HG03565 (cell line): ENCODE measurements around the gene SPA17.

Experiments
- ATAC-seq: cut with Tn5 transposase; IDR thresholded peaks from one replicate; pipeline ENCODE4 v1.9.1; 2021; ENCODE audit warnings: mild to moderate bottlenecking, moderate library complexity; ENCODE audit not compliant: unreplicated experiment

SPA17 gene

GRCh38 chr11:124661553-124661952, 12.2 kb upstream of the SPA17 start:
- ATAC-seq, result no peak

DNA sequence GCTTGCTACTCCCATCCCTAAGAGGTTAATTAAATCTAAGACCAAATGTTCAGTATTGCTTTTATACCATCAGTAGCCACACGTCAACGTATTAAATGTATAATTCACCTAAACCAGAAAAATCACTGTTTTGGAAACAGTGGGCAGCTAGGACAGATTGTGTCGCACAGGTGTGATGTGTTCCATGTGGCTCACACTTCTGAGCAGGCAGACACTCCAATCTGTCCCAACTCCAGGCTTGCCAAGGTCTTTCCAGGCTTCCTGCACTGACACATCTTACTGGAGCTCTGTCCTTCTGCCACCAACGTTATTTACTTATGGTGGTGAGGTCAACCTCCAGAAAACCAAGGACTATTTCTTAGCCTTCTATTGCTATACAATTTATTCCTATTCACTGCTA, 11.6 kb upstream of the SPA17 start:
- ATAC-seq, result no peak

GRCh38 chr11:124663861-124664260, 9.8 kb upstream of the SPA17 start:
- no peak for ATAC-seq

- no peak for ATAC-seq
Observed at GRCh38 chr11:124667601-124668000, 6.1 kb upstream of the SPA17 start.

GRCh38 chr11:124669193-124669592, 4.5 kb upstream of the SPA17 start:
- ATAC-seq, result peak; percentile 31

- no peak for ATAC-seq
Observed at GRCh38 chr11:124670732-124671131, 3.0 kb upstream of the SPA17 start.

GRCh38 chr11:124672536-124673215, 1.0 kb upstream of the SPA17 start:
- no peak for ATAC-seq

DNA sequence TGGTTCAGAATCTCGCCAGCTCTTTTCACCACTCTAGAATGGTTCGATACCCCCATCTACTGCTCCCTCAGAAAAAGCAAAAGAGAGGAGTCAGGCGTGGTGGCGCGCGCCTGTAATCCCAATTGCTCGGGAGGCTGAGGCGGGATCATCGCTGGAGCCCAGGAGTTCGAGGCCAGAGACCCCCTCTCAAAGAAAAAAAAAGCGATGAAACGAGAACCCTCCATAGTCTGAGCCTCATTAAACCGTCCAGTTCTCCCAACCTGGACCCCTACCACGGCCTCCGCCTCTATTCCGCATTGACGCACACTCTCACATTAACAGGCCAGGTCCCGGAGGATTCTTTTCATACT, 439 bp downstream of the SPA17 start:
- ATAC-seq, result no peak

- no peak for ATAC-seq
Observed at GRCh38 chr11:124674571-124674970, 867 bp downstream of the SPA17 start.

GRCh38 chr11:124676386-124676785, 2.7 kb downstream of the SPA17 start:
- no peak for ATAC-seq

DNA sequence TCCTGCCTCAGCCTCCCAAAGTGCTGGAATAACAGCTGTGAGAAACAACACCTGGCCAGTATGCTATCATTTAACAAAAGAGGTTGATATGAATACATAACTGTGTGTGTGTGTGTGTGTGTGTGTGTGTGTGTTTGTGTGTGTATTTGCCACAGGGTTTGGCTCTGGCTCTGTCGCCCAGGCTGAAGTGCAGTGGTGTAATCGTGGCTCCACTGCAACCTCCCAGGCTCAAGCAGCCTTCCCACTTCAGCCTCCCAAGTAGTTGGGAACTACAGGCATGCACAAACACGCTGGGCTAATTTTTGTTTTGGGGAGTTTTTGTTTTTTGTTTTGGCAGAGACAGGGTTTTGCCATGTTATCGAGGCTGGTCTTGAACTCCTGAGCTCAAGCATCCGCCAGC, 4.7 kb downstream of the SPA17 start:
- no peak for ATAC-seq

DNA sequence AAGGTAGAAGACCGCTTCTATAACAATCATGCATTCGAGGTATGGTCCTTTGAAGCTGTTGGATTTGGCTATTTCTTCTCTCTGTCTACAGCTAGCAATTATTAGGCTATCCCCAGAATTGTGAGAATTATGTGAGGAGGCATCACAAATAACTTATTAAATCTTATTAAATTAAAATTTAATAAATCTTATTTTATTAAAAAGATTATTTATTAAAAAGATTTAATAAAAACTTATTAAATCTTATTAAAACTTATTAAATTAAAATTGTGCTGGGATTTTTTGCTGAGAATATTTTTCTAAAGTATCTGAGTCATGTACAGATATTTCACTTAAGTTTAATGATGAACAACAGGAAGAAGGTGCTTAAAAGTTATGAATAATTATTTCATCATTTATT, 7.7 kb downstream of the SPA17 start:
- no peak for ATAC-seq

DNA sequence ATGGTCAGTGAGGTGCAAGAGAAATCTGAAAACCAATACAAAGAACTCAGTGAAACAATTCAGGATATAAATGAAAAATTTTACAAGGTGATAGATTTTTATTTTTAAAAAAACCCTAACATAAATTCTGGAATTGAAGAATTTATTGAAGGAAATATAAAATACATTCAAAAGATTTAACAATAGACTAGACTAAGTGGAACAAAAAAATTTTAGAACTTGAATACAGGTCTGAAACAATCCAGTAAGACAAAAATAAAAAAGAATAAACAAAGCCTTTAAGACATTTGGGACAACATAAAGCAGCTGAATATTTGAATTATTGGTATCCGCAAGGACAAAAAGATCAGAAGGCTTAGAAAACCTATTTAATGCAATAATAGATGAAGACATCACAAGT, 8.7 kb downstream of the SPA17 start:
- ATAC-seq, result no peak

DNA sequence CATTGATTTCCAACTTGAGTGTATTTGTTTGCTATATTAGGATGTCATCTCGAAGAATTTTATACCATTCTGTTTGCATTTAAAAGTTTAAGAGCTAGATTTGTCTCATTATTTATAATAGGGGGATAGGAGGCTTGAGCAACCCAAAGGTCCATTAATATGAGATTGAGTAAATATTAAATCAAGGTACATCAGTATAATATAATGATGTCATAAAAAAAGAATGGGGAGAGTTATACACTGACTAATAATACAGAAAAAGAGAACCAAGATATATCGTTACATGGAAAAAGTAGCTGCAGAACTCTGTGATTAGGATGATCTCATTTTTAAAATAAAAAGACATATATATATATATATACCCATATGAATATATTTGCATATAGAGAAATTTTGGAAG, 19.4 kb downstream of the SPA17 start:
- no peak for ATAC-seq

DNA sequence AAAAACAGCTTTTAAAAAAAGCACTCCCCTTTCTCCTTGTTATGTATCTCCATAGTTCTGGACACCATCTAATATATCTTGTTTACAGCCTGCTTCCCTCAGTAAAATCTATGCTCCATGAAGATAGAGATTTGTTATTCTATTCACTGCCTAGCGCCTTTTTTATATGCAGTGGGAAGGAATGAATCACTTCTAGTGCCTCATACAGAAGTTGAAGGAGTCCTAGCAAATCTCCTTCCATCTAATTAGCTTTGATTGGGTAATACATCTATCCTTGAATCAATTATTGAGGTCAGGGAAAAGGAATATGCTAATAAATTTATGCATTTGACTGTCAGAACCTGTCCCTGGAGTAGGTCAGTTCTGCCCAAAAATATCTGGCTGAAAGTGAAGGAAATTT, 25.8 kb downstream of the SPA17 start:
- ATAC-seq, result no peak

DNA sequence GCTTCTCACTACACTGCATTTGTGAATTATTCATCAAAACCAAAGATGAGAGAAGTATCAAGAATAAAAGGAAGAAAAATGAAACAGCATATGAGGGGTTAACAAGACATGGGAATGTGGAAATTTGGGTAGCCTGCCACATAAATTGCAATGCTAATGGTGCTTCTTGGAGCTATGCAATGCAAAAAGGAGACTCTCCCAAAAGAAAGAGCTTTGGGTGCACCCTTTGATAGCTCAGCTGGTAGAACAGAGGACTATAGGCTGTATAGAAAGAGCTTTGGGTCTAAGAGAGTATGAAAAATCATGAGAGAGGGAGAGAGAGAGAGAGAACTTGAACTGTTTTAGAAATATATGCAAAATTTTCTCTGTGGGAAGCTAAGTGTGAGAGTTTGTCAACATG, 26.3 kb downstream of the SPA17 start:
- no peak for ATAC-seq

DNA sequence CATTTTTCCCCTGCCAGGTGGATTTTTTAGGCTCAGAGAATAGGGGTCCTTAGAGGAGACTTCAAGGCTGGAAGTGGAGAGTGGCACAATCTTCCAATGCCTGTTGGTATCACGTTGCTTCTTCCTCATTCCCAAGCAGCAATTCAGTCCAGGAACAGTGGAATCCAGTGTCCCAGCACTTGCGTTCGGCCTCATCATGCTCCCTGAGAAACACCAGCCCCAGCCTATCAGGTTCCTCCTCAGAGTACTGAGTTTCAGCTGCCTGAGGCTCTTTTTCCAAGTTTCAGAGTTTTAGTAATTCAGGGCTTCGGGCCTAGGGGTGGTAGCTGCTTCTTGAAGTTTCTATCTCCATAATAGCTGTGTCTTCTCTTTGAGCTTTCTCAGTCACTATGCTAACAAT, 34.1 kb downstream of the SPA17 start:
- no peak for ATAC-seq

DNA sequence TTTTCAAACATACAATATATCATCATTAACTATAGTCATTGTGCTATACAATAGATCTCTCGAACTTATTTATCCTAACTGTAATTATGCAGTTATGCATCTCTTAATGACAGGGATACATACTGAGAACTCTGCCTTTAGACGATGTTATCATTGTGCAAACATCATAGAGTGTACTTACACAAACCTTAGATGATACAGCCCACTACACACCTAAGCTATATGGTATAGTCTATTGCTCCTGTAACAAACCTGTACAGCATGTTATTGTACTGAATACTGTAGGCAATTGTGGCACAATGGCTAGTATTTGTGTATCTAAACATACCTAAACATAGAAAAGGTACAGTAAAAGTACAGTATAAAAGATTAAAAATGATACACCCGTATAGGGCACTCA, 38.7 kb downstream of the SPA17 start:
- no peak for ATAC-seq

DNA sequence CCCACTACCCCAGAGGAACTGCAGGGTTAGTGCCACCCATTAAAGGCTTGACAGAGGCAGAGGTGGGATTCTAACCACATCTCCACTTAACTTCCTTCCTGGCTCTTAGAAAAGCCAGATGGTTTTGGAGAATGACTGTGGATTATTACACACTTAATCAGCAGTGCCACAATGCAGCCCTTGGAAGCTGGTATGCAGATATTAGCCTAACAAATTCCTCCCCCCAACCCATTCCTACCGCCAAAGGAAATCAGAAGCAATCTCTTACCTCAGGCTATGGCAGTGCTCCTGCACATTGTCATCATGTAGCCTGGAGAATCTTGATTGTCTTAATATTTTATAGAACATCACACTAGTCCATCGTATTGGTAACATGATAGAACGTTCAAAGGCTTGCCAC, 42.9 kb downstream of the SPA17 start:
- ATAC-seq, result no peak

- no peak for ATAC-seq
Observed at GRCh38 chr11:124717421-124717785, 43.7 kb downstream of the SPA17 start.

- ATAC-seq, result no peak
Observed at GRCh38 chr11:124717786-124718651, 44.3 kb downstream of the SPA17 start.

GRCh38 chr11:124718801-124719200, 45.1 kb downstream of the SPA17 start:
- no peak for ATAC-seq

- ATAC-seq, result no peak
Observed at GRCh38 chr11:124719534-124719933, 45.8 kb downstream of the SPA17 start.
